ENCODE results near the gene ADNP. TPM values are rescaled to one million over a fixed set of nuclear protein-coding genes. Genes with fewer than 3 reads are reported as not detected.

ADNP gene
- total and polyA plus RNA-seq, 10 of the 15 experiments (the other 5 are each of a cell fraction or from before 2014, with no cell fraction given), result 23.0 to 74.4 (median 34.9) TPM

DNA sequence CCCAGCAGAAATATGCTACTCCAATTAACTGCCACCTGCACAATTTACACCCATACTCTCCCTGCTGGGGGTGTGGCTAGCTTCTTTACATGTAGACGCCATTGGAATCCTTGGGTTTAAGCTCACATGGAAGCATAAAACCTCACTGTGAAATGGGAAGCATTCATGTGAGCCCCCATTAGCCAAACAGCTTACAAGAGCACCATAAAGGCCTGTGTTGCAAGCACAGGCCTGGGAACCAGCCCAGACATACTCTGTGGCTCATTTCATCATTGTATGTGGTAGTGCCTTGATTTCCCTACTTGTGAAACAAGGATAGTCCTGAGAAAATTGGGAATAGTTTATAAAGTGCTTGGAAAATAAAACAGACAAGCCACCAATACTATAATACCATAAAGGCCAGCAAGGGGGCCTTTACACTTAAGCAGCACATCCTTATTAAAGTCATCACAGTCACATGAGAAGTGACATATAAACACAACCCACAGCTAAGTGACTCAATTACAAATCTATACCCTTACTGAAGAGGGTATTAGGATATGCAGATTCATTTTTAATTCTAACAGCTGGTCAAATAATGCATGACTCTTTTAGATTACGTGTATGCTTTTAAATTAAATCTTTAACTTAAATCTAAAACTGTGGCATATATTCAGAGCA lies 6.8 kb downstream of the ADNP start (continued):
- TF ChIP-seq, protein P1, sequence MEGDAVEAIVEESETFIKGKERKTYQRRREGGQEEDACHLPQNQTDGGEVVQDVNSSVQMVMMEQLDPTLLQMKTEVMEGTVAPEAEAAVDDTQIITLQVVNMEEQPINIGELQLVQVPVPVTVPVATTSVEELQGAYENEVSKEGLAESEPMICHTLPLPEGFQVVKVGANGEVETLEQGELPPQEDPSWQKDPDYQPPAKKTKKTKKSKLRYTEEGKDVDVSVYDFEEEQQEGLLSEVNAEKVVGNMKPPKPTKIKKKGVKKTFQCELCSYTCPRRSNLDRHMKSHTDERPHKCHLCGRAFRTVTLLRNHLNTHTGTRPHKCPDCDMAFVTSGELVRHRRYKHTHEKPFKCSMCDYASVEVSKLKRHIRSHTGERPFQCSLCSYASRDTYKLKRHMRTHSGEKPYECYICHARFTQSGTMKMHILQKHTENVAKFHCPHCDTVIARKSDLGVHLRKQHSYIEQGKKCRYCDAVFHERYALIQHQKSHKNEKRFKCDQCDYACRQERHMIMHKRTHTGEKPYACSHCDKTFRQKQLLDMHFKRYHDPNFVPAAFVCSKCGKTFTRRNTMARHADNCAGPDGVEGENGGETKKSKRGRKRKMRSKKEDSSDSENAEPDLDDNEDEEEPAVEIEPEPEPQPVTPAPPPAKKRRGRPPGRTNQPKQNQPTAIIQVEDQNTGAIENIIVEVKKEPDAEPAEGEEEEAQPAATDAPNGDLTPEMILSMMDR (IDR thresholded peaks at IDR 0.05 in 2 of 3, conservative IDR thresholded peaks at IDR 0.05 in 1 of 3; ENCODE audit: control insufficient read depth in 2 of 3, extremely low read depth in 1 of 3, insufficient read depth in 1 of 3, low read depth in 3 of 3, low read length in 3 of 3), result no peak
- no peak for TF ChIP-seq FOXK2 (IDR thresholded peaks at IDR 0.05)
- TF ChIP-seq FOXM1 (IDR thresholded peaks at IDR 0.05; ENCODE audit: low read depth, low read length), result no peak
- no peak for TF ChIP-seq ZNF24 (IDR thresholded peaks at IDR 0.05)
- no peak for TF ChIP-seq RAD21 (IDR thresholded peaks at IDR 0.05; ENCODE audit: insufficient read depth, low read depth, low read length)
- no peak for TF ChIP-seq GATAD2B (conservative IDR thresholded peaks at IDR 0.05; ENCODE audit: low read depth)

DNA sequence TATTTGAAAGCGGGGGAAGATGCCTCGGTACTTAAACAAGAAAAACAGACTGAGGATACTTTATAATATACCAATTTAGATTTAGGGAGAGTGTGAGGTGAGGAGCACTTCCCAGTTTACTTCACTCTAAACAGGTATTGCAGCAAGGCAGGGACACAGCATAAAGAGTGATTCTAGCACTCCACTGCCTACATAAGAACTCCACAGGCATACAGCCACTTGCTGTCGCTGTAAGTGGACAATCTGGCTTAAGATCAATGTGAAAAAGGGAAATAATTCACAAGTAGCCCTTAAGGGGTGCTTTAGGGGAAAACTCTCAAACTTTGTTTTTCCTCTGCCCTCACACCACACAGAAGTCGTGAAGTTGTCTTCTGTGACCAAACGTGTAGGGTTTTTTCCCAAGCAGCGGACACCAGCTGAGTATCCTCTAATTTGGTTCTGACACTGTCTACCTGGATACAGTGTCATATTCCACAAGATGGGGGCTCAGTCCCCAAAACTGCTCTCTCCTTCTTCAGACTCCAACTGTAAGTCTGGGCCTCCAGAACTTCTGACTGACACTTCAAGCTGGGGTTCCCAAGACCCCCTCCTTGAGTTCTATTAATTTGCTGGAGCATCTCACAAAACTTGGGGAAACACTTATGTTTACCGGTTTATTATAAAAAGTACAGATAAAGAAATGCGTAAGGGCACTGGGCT lies 9.3 kb downstream of the ADNP start:
- ChIA-PET POLR2A (interaction anchor here (1.2 kb wide), 1 partner anchor 9 kb away, joined by 5 read pairs; the partner anchor contains the start of gene ADNP), SMC1A (ENCODE audit: uncharacterized antibody, unreplicated experiment) (interaction anchor here (0.5 to 2.5 kb wide), 5 partner anchors 10 to 432 kb away, joined by 3 to 9 read pairs (median 5); partner anchors contain the start of gene BCAS4), RAD21 (ENCODE audit: unreplicated experiment) (interaction anchor here (1.8 to 3.5 kb wide), 2 partner anchors 7 to 128 kb away, joined by 5 to 12 read pairs; partner anchors contain the start of gene BCAS4), CTCF (interaction anchor here (1.4 to 13.0 kb wide), 2 partner anchors 31 to 128 kb away, joined by 4 to 336 read pairs; partner anchors contain the start of gene BCAS4)
- BruUV-seq (replicated peaks), result no TSS peak
- Histone ChIP-seq H3K27me3 (replicated peaks in 1 of 2; ENCODE audit: control insufficient read depth in 2 of 2, insufficient read depth in 2 of 2, low read length in 1 of 2) (no peaks in the 10 kb centered on the region), H3K9me3 (replicated peaks; ENCODE audit: control insufficient read depth, insufficient read depth, low read length) (no peaks in the 10 kb centered on the region), H3K4me1 (ENCODE audit: control insufficient read depth, insufficient read depth, low read length) (peaks cover 19% of the 10 kb centered on the region), H3K36me3 (ENCODE audit: control insufficient read depth in 2 of 2, insufficient read depth in 2 of 2, low read length in 1 of 2) (peaks cover 2 to 22% of the 10 kb centered on the region in 2 experiments), H3K27ac (ENCODE audit: control insufficient read depth, insufficient read depth) (no peak overlapping the region), H3K79me2 (ENCODE audit: control insufficient read depth, insufficient read depth, low read length) (peaks cover 97% of the 10 kb centered on the region), H3K4me2 (ENCODE audit: control insufficient read depth, insufficient read depth) (peak overlapping the region; percentile 41; the same call in 1 of the 2 replicates), H3K9ac (ENCODE audit: control insufficient read depth, insufficient read depth, low read length) (no peak overlapping the region; the same call in 1 of the 2 replicates), H4K20me1 (ENCODE audit: control insufficient read depth, insufficient read depth) (peaks cover 2% of the 10 kb centered on the region), H3K4me3 (no peak overlapping the region), H2AFZ (ENCODE audit: control insufficient read depth, low read depth, low read length) (no peak overlapping the region)
- no peak for DNase-seq (ENCODE audit: low read depth, low spot score)
- no peak for FAIRE-seq
- in situ Hi-C loops (cut with MboI), result no loop called here
- ATAC-seq, result 0 out of 3 replicates have a peak, but pooled peaks have one; percentile 4
- WGBS (ENCODE audit: insufficient coverage, insufficient replicate concordance, low lambda C conversion rate, missing lambda C conversion rate), result 51% methylated on average over 8 of the region's 8 CpGs
- intact Hi-C loops (cut with micrococcal nuclease; ENCODE audit: unreplicated experiment), result no loop called here
- TF ChIP-seq CHD4 (IDR thresholded peaks at IDR 0.05) (no peak), SPI1 (IDR thresholded peaks at IDR 0.05; ENCODE audit: borderline replicate concordance, insufficient read depth, low read depth, low read length) (no peak), POLR2A (IDR thresholded peaks at IDR 0.05; ENCODE audit: low read depth, low read length) (no peak), SMC3 (IDR thresholded peaks at IDR 0.05; ENCODE audit: borderline replicate concordance, low read length) (no peak)

Data from GM12878 (cell line).